ENCODE measurements around the gene RAB3C.

The RAB3C gene

GRCh38 chr5:58641533-58641932 lies 58.7 kb downstream of the RAB3C start:
- Histone ChIP-seq H3K4me3 (ENCODE audit: severe bottlenecking) (no peak overlapping the region), H3K27ac (ENCODE audit: poor library complexity, severe bottlenecking) (no peak overlapping the region), H3K36me3 (ENCODE audit: low read depth) (no peaks in the 10 kb centered on the region), H3K9me3 (ENCODE audit: severe bottlenecking) (no peaks in the 10 kb centered on the region), H3K27me3 (ENCODE audit: insufficient read depth, poor library complexity, severe bottlenecking) (peaks cover 36% of the 10 kb centered on the region), H3K4me1 (ENCODE audit: insufficient read depth, poor library complexity, severe bottlenecking) (no peaks in the 10 kb centered on the region)
- 0 out of 3 replicates have a peak, but pooled peaks have one; percentile 35 for ATAC-seq (ENCODE audit: low read depth)
- TF ChIP-seq CTCF (IDR thresholded peaks at IDR 0.05; ENCODE audit: poor library complexity, severe bottlenecking) = no peak
- DNase-seq (ENCODE audit: low spot score) = no peak

GRCh38 chr5:58648846-58649245 lies 66.0 kb downstream of the RAB3C start:
- Histone ChIP-seq H3K27me3 (ENCODE audit: insufficient read depth, poor library complexity, severe bottlenecking) (peaks cover 25% of the 10 kb centered on the region), H3K4me3 (ENCODE audit: severe bottlenecking) (no peak overlapping the region), H3K36me3 (ENCODE audit: low read depth) (no peaks in the 10 kb centered on the region), H3K4me1 (ENCODE audit: insufficient read depth, poor library complexity, severe bottlenecking) (no peaks in the 10 kb centered on the region), H3K27ac (ENCODE audit: poor library complexity, severe bottlenecking) (no peak overlapping the region), H3K9me3 (ENCODE audit: severe bottlenecking) (no peaks in the 10 kb centered on the region)
- ATAC-seq (ENCODE audit: low read depth) (no peak), DNase-seq (ENCODE audit: low spot score) (no peak)
- no peak for TF ChIP-seq CTCF (IDR thresholded peaks at IDR 0.05; ENCODE audit: poor library complexity, severe bottlenecking)

- no peak for ATAC-seq (ENCODE audit: low read depth)
- Histone ChIP-seq H3K4me1 (ENCODE audit: insufficient read depth, poor library complexity, severe bottlenecking) (no peaks in the 10 kb centered on the region), H3K4me3 (ENCODE audit: severe bottlenecking) (no peak overlapping the region), H3K36me3 (ENCODE audit: low read depth) (no peaks in the 10 kb centered on the region), H3K27ac (ENCODE audit: poor library complexity, severe bottlenecking) (no peak overlapping the region), H3K27me3 (ENCODE audit: insufficient read depth, poor library complexity, severe bottlenecking) (peaks cover 27% of the 10 kb centered on the region), H3K9me3 (ENCODE audit: severe bottlenecking) (no peaks in the 10 kb centered on the region)
- TF ChIP-seq CTCF (IDR thresholded peaks at IDR 0.05; ENCODE audit: poor library complexity, severe bottlenecking) = no peak
- no peak for DNase-seq (ENCODE audit: low spot score)
Observed at GRCh38 chr5:58649716-58650115, 66.8 kb downstream of the RAB3C start.

- H3K4me1 ChIP-seq (ENCODE audit: insufficient read depth, poor library complexity, severe bottlenecking) = no peaks in the 10 kb centered on the region
- peaks cover 13% of the 10 kb centered on the region for H3K27me3 ChIP-seq (ENCODE audit: insufficient read depth, poor library complexity, severe bottlenecking)
- H3K27ac ChIP-seq (ENCODE audit: poor library complexity, severe bottlenecking) = no peak overlapping the region
- no peak for TF ChIP-seq CTCF (IDR thresholded peaks at IDR 0.05; ENCODE audit: poor library complexity, severe bottlenecking)
- H3K36me3 ChIP-seq (ENCODE audit: low read depth) = no peaks in the 10 kb centered on the region
- DNase-seq (ENCODE audit: low spot score) (no peak), ATAC-seq (ENCODE audit: low read depth) (no peak)
- H3K4me3 ChIP-seq (ENCODE audit: severe bottlenecking) = no peak overlapping the region
- no peaks in the 10 kb centered on the region for H3K9me3 ChIP-seq (ENCODE audit: severe bottlenecking)
Observed at GRCh38 chr5:58653521-58653920, 70.6 kb downstream of the RAB3C start.

- TF ChIP-seq CTCF (IDR thresholded peaks at IDR 0.05; ENCODE audit: poor library complexity, severe bottlenecking) = no peak
- peaks cover 2% of the 10 kb centered on the region for H3K9me3 ChIP-seq (ENCODE audit: severe bottlenecking)
- H3K27ac ChIP-seq (ENCODE audit: poor library complexity, severe bottlenecking) = no peak overlapping the region
- peaks cover 40% of the 10 kb centered on the region for H3K27me3 ChIP-seq (ENCODE audit: insufficient read depth, poor library complexity, severe bottlenecking)
- DNase-seq (ENCODE audit: low spot score) (no peak), ATAC-seq (ENCODE audit: low read depth) (no peak)
- H3K4me1 ChIP-seq (ENCODE audit: insufficient read depth, poor library complexity, severe bottlenecking) = no peaks in the 10 kb centered on the region
- no peaks in the 10 kb centered on the region for H3K36me3 ChIP-seq (ENCODE audit: low read depth)
- H3K4me3 ChIP-seq (ENCODE audit: severe bottlenecking) = no peak overlapping the region
Observed at GRCh38 chr5:58666141-58666540, 83.3 kb downstream of the RAB3C start.
